Measurements from ENCODE around the gene C11orf24. TPM values are rescaled to one million over a fixed set of nuclear protein-coding genes. Genes with fewer than 3 reads are reported as not detected.

Gene C11orf24
- total and polyA plus RNA-seq, 2 of the 8 experiments (the other 6 are each of a cell fraction or from before 2014, with no cell fraction given): 45.4 to 51.7 TPM

GRCh38 chr11:68274306-68274705 is 2.5 kb upstream of the C11orf24 start:
- Histone ChIP-seq H4K5ac (ENCODE audit: insufficient read length, low read depth, low read length) (no peak overlapping the region), H3K23ac (ENCODE audit: insufficient read length) (no peak overlapping the region), H2BK15ac (ENCODE audit: low read length) (no peak overlapping the region), H3K4ac (replicated peaks; ENCODE audit: insufficient read length, low read depth, low read length) (no peak overlapping the region), H4K8ac (ENCODE audit: extremely low read depth, insufficient read depth, low read length) (no peak overlapping the region), H3K4me3 (ENCODE audit: extremely low read depth in 1 of 4, insufficient read depth in 2 of 4, low read depth in 3 of 4, low read length in 4 of 4) (no peak overlapping the region), H3K23me2 (ENCODE audit: low read depth, low read length) (peaks cover 4% of the 10 kb centered on the region; the same call in 1 of the 2 replicates), H3K27ac (ENCODE audit: low read depth, low read length) (no peak overlapping the region), H2AK5ac (ENCODE audit: low read depth, low read length) (no peak overlapping the region), H3K79me2 (ENCODE audit: control insufficient read depth in 1 of 2, insufficient read depth in 2 of 2, low read length in 2 of 2) (peaks cover 0 to 19% of the 10 kb centered on the region in 2 experiments; a peak in 3 of 4 replicates), H2BK20ac (ENCODE audit: low read length) (no peak overlapping the region), H2BK120ac (replicated peaks; ENCODE audit: low read depth, low read length) (no peak overlapping the region), H3K9me3 (ENCODE audit: insufficient read depth in 2 of 2, low read depth in 1 of 2, low read length in 1 of 2) (no peaks in the 10 kb centered on the region), H3K4me2 (ENCODE audit: insufficient read depth in 1 of 2, low read depth in 2 of 2, low read length in 2 of 2) (no peak overlapping the region), H2AFZ (ENCODE audit: low read length) (no peak overlapping the region), H2BK12ac (ENCODE audit: low read depth, low read length) (no peak overlapping the region), H3K36me3 (ENCODE audit: control insufficient read depth in 2 of 4, insufficient read depth in 4 of 4, low read length in 3 of 4) (no peaks in the 10 kb centered on the region; a peak in 1 of 8 replicates), H2BK5ac (ENCODE audit: low read depth, low read length) (no peak overlapping the region), H3K56ac (replicated peaks; ENCODE audit: insufficient read length, low read depth, low read length) (no peak overlapping the region), H3K18ac (ENCODE audit: extremely low read depth, low read length) (no peak overlapping the region), H3K27me3 (replicated peaks in 1 of 4; ENCODE audit: control insufficient read depth in 3 of 4, extremely low read depth in 1 of 4, insufficient read depth in 3 of 4, low read length in 3 of 4) (no peaks in the 10 kb centered on the region), H4K91ac (replicated peaks; ENCODE audit: insufficient read length, low read length) (no peak overlapping the region), H3K4me1 (replicated peaks in 1 of 4; ENCODE audit: control insufficient read depth in 3 of 4, insufficient read depth in 4 of 4, low read length in 3 of 4) (peaks cover 0 to 5% (median 1%) of the 10 kb centered on the region in 4 experiments; a peak in 4 of 7 replicates), H3K14ac (ENCODE audit: insufficient read length) (no peak overlapping the region), H3K9ac (replicated peaks in 1 of 4; ENCODE audit: extremely low read depth in 1 of 4, low read depth in 3 of 4, low read length in 3 of 4) (no peak overlapping the region), H3K79me1 (ENCODE audit: low read depth, low read length) (peaks cover 7% of the 10 kb centered on the region), H4K20me1 (replicated peaks in 1 of 2; ENCODE audit: control insufficient read depth in 1 of 2, insufficient read depth in 2 of 2, low read length in 2 of 2) (peaks cover 0 to 2% of the 10 kb centered on the region in 2 experiments)
- 78% methylated on average over 1 of the region's 1 CpG; no CpG with 5 or more reads in 1 of the 2 experiments for WGBS, 2 experiments (ENCODE audit: extremely low coverage in 1 of 2, insufficient coverage in 1 of 2, insufficient read length in 1 of 2, insufficient replicate concordance in 2 of 2, low coverage in 1 of 2, low lambda C conversion rate in 2 of 2, missing lambda C conversion rate in 1 of 2)
- FAIRE-seq (no peak), DNase-seq (ENCODE audit: low read depth in 1 of 2, low spot score in 2 of 2) (no peak)
- ChIA-PET POLR2A (ENCODE audit: partially characterized antibody) (interaction anchor here (1.6 kb wide), 1 partner anchor 13 kb away, joined by 3 read pairs; no protein-coding TSS in a partner anchor), CTCF (ENCODE audit: partially characterized antibody) (interaction anchor here (1.0 to 5.6 kb wide), 2 partner anchors 24 to 58 kb away, joined by 3 to 49 read pairs; no protein-coding TSS in a partner anchor)
- TF ChIP-seq CREB1 (IDR thresholded peaks at IDR 0.05) (no peak), MAFK (IDR thresholded peaks at IDR 0.05; ENCODE audit: low read depth, low read length) (no peak), USF2 (IDR thresholded peaks at IDR 0.05; ENCODE audit: low read length) (no peak), RFX5 (IDR thresholded peaks at IDR 0.05; ENCODE audit: borderline replicate concordance, low read depth, low read length) (no peak), TCF12 (IDR thresholded peaks at IDR 0.05; ENCODE audit: low read depth, low read length) (no peak), BACH1 (IDR thresholded peaks at IDR 0.05; ENCODE audit: low read length) (no peak), GTF2F1 (IDR thresholded peaks at IDR 0.05; ENCODE audit: borderline replicate concordance, low read depth, low read length) (no peak), RBBP5 (IDR thresholded peaks at IDR 0.05; ENCODE audit: borderline replicate concordance, low read depth, low read length) (no peak), TBP (IDR thresholded peaks at IDR 0.05; ENCODE audit: low read depth, low read length) (no peak), YY1 (IDR thresholded peaks at IDR 0.05; ENCODE audit: low read depth, low read length) (no peak), SP1 (IDR thresholded peaks at IDR 0.05; ENCODE audit: low read depth, low read length) (no peak), SUZ12 (IDR thresholded peaks at IDR 0.05; ENCODE audit: low read length) (no peak), JUN (IDR thresholded peaks at IDR 0.05; ENCODE audit: low read depth, low read length) (no peak)
- TF ChIP-seq, protein P1, sequence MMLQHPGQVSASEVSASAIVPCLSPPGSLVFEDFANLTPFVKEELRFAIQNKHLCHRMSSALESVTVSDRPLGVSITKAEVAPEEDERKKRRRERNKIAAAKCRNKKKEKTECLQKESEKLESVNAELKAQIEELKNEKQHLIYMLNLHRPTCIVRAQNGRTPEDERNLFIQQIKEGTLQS (IDR thresholded peaks at IDR 0.05; ENCODE audit: insufficient read depth, low read depth, low read length): no peak
